Stomach (tissue), 9 donors: ENCODE results near the gene SULF2. TPM values are rescaled to one million over a fixed set of nuclear protein-coding genes. Genes with fewer than 3 reads are reported as not detected.

ENCODE experiments used
- DNase-seq, 2 donors: peaks; one replicate each; pipeline versions ENCODE4 v3.0.0 to v3.0.0-alpha.2; 2013 to 2019
- H3K27ac ChIP-seq, 5 donors: fragments of 200-600 bp in 4 of 5; sonication (generic) in 4 of 5; one replicate each; pipeline ENCODE4 v1.5.1; 2013 to 2019; ENCODE audit warnings: mild to moderate bottlenecking in 1 of 5, moderate library complexity in 1 of 5
- H3K27me3 ChIP-seq, 3 donors: fragments of 200-600 bp; sonication (generic); one replicate each; pipeline ENCODE4 v1.5.1; 2017 to 2019; ENCODE audit warnings: mixed run types in 1 of 3
- H3K36me3 ChIP-seq, 4 donors: fragments of 200-600 bp; sonication (generic); 1 replicate in 3 of 4; 2 replicates in 1 of 4; pipeline ENCODE4 v1.5.1; 2016 to 2019
- H3K4me1 ChIP-seq, 4 donors: fragments of 200-600 bp; sonication (generic); one replicate each; pipeline ENCODE4 v1.5.1; 2016 to 2019
- H3K4me3 ChIP-seq, 4 donors: fragments of 200-600 bp; sonication (generic) in 3 of 4; one replicate each; pipeline ENCODE4 v1.5.1; 2016 to 2019; ENCODE audit warnings: mild to moderate bottlenecking in 1 of 4
- H3K9me3 ChIP-seq, 4 donors: fragments of 200-600 bp; sonication (generic); one replicate each; pipeline ENCODE4 v1.5.1; 2016 to 2019
- CTCF ChIP-seq, 7 experiments: fragments of 450-650 bp in 4 of 7; fragments of 200-600 bp in 3 of 7; sonication (generic) in 3 of 7; IDR thresholded peaks; one replicate each; pipeline ENCODE4 v1.5.1; 2016 to 2019; ENCODE audit warnings: antibody characterized with exemption in 7 of 7, control low read depth in 2 of 7, mild to moderate bottlenecking in 1 of 7
- EP300 ChIP-seq: sonication (generic); formaldehyde crosslinking; IDR thresholded peaks from one replicate; pipeline ENCODE4 v1.6.1; 2017; ENCODE audit warnings: antibody characterized with exemption
- POLR2A ChIP-seq, 4 donors: fragments of 450-650 bp; IDR thresholded peaks; one replicate each; pipeline ENCODE4 v1.6.1; 2016; ENCODE audit warnings: antibody characterized with exemption in 4 of 4, control low read depth in 2 of 4, mild to moderate bottlenecking in 1 of 4, moderate library complexity in 1 of 4
- POLR2AphosphoS5 ChIP-seq, 3 donors: sonication (generic); formaldehyde crosslinking; IDR thresholded peaks; one replicate each; pipeline ENCODE4 v1.6.1; 2016; ENCODE audit warnings: antibody characterized with exemption in 3 of 3
- WGBS, 5 donors: extraction: QIAGEN DNeasy Blood & Tissue Kit in 3 of 5; methylation state at CpG; one replicate each; pipeline versions ENCODE4 v1.1.5 to v1.1.7; 2013 to 2018; 5-methylcytosine and 5-hydroxymethylcytosine counted together
- intact Hi-C: fragments of 100-400 bp; cut with DNase I; formaldehyde crosslinking; loops from one replicate; pipeline ENCODE4 v1.15.1; 2023; ENCODE audit warnings: low total_unique reads
- polyA plus RNA-seq, 3 donors: library from polyadenylated mRNA; stranded (reverse); fragments of 200-250 nt; gene quantifications; one replicate each; pipeline ENCODE4 v1.2.3, GENCODE V29; 2013
- total RNA-seq, 5 donors: library from RNA; depleted of rRNA; stranded (reverse); fragments of >200 nt; gene quantifications; one replicate each; pipeline versions ENCODE4 v1.1.0 to v1.2.3, GENCODE V29; 2014 to 2016
- donor health status: healthy with polysubstance abuse.
- donor health status: Bipolar disorder and iron deficiency.
- donor health status: healthy.

The SULF2 gene
- total and polyA plus RNA-seq, 8 donors = 9.0 to 226 (median 27.3) TPM

- Histone ChIP-seq H3K36me3 (peaks cover 45 to 97% (median 94%) of the 10 kb centered on the region in 4 donors), H3K4me3 (no peak overlapping the region), H3K9me3 (no peaks in the 10 kb centered on the region), H3K4me1 (no peaks in the 10 kb centered on the region), H3K27me3 (no peaks in the 10 kb centered on the region), H3K27ac (no peak overlapping the region)
- intact Hi-C loops = no loop called here
- WGBS, 5 donors = 74 to 80% (median 76%) methylated on average over 2 of the region's 2 CpGs
- DNase-seq = no peak
- TF ChIP-seq POLR2AphosphoS5 (IDR thresholded peaks at IDR 0.05) (no peak), POLR2A (IDR thresholded peaks at IDR 0.05) (no peak), EP300 (no peak), CTCF (IDR thresholded peaks at IDR 0.05) (no peak)
Observed at GRCh38 chr20:47653869-47654268, 131.4 kb downstream of the SULF2 start.

- intact Hi-C loops = no loop called here
- H3K4me3 ChIP-seq = no peak overlapping the region
- H3K36me3 ChIP-seq = peaks cover 52 to 100% (median 94%) of the 10 kb centered on the region in 4 donors
- no peaks in the 10 kb centered on the region for H3K9me3 ChIP-seq
- WGBS, 5 donors = 84 to 100% (median 94%) methylated on average over 2 of the region's 2 CpGs
- DNase-seq = no peak
- no peak overlapping the region for H3K27ac ChIP-seq
- no peaks in the 10 kb centered on the region for H3K27me3 ChIP-seq
- H3K4me1 ChIP-seq = no peaks in the 10 kb centered on the region
- TF ChIP-seq EP300 = no peak
- TF ChIP-seq CTCF (IDR thresholded peaks at IDR 0.05) = no peak
- TF ChIP-seq POLR2A (IDR thresholded peaks at IDR 0.05) = no peak
- TF ChIP-seq POLR2AphosphoS5 (IDR thresholded peaks at IDR 0.05) = no peak
Observed at GRCh38 chr20:47652794-47653193, 132.5 kb downstream of the SULF2 start.

DNA sequence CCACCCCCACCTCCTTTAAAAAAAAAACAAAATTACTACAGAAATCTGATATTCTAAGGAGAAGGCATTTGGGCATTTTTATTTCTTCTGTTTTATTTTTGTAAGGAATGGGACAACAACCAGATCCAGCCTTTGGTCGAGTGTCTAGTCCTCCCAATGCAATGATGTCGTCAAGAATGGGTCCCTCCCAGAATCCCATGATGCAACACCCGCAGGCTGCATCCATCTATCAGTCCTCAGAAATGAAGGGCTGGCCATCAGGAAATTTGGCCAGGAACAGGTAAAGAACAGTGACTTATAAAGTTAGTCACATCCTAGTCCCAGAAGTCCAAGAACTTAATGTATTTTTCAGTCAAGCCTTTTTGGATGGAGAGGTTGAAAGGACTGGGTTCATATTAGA lies 133.0 kb downstream of the SULF2 start:
- TF ChIP-seq CTCF (IDR thresholded peaks at IDR 0.05) (no peak), EP300 (no peak), POLR2AphosphoS5 (IDR thresholded peaks at IDR 0.05) (no peak), POLR2A (IDR thresholded peaks at IDR 0.05) (no peak)
- Histone ChIP-seq H3K36me3 (peaks cover 53 to 100% (median 94%) of the 10 kb centered on the region in 4 donors), H3K4me3 (no peak overlapping the region), H3K4me1 (no peaks in the 10 kb centered on the region), H3K9me3 (no peaks in the 10 kb centered on the region), H3K27ac (no peak overlapping the region), H3K27me3 (no peaks in the 10 kb centered on the region)
- no peak for DNase-seq
- 75 to 87% (median 83%) methylated on average over 3 of the region's 3 CpGs for WGBS, 5 donors
- intact Hi-C loops = no loop called here

DNA sequence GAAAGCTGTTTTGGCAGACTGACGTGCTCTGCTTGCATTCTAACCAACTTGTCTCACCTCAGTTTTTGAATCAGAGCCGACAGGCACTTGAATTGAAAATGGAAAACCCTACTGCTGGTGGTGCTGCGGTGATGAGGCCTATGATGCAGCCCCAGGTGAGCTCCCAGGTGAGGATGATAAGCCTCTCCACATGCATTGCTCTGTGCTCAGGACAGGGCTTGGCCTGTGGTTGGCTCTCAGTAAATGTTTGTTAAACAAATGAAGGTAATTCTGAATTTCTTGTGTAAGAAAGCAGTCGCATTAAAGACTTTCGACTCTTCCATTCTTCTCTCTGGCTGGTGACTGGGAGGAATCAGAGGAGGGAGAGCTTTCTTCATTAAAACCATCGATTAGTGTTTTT lies 136.3 kb downstream of the SULF2 start:
- Histone ChIP-seq H3K36me3 (peaks cover 48 to 100% (median 98%) of the 10 kb centered on the region in 4 donors), H3K27ac (no peak overlapping the region), H3K9me3 (no peaks in the 10 kb centered on the region), H3K27me3 (no peaks in the 10 kb centered on the region), H3K4me3 (no peak overlapping the region), H3K4me1 (no peaks in the 10 kb centered on the region)
- 85 to 92% (median 90%) methylated on average over 6 of the region's 6 CpGs for WGBS, 5 donors
- TF ChIP-seq CTCF (IDR thresholded peaks at IDR 0.05) = no peak
- TF ChIP-seq POLR2AphosphoS5 (IDR thresholded peaks at IDR 0.05) = no peak
- no peak for TF ChIP-seq EP300
- TF ChIP-seq POLR2A (IDR thresholded peaks at IDR 0.05) = no peak
- intact Hi-C loops = no loop called here
- no peak for DNase-seq
